Gastrocnemius medialis (tissue), 4 donors: ENCODE data around the gene MCM7. TPM values are rescaled to one million over a fixed set of nuclear protein-coding genes. Genes with fewer than 3 reads are reported as not detected.

Source experiments
- ATAC-seq, 2 donors: fragments of 150-250 bp; one replicate each; pipeline ENCODE4 v1.9.1; 2016
- DNase-seq, 2 donors: peaks; one replicate each; pipeline ENCODE4 v3.0.0-alpha.2; 2019
- H3K27ac ChIP-seq, 4 donors: fragments of 200-600 bp; sonication (generic); 1 replicate in 1 of 4; 2 replicates in 3 of 4; pipeline ENCODE4 v1.5.1; 2016 to 2018; ENCODE audit warnings: mild to moderate bottlenecking in 2 of 4, moderate library complexity in 1 of 4
- H3K27me3 ChIP-seq, 3 donors: fragments of 200-600 bp; sonication (generic) in 2 of 3; 1 replicate in 1 of 3; 2 replicates in 2 of 3; pipeline versions ENCODE4 v1.5.1 to v1.6.0; 2016 to 2019; ENCODE audit warnings: mild to moderate bottlenecking in 1 of 3, moderate library complexity in 1 of 3
- H3K36me3 ChIP-seq, 2 donors: fragments of 200-600 bp; sonication (generic) in 1 of 2; one replicate each; pipeline ENCODE4 v1.5.1; 2017 to 2018
- H3K4me1 ChIP-seq, 2 donors: fragments of 200-600 bp; sonication (generic) in 1 of 2; one replicate each; pipeline ENCODE4 v1.5.1; 2016 to 2017; ENCODE audit warnings: mild to moderate bottlenecking in 2 of 2
- H3K4me3 ChIP-seq, 4 donors: fragments of 200-600 bp; sonication (generic) in 3 of 4; 1 replicate in 1 of 4; 2 replicates in 3 of 4; pipeline ENCODE4 v1.5.1; 2016 to 2019; ENCODE audit warnings: mild to moderate bottlenecking in 2 of 4
- H3K9me3 ChIP-seq, 3 donors: fragments of 200-600 bp; sonication (generic) in 2 of 3; 1 replicate in 1 of 3; 2 replicates in 2 of 3; pipeline ENCODE4 v1.5.1; 2016 to 2019
- CTCF ChIP-seq, 5 experiments: fragments of 450-650 bp in 3 of 5; fragments of 200-600 bp in 2 of 5; sonication (generic) in 2 of 5; IDR thresholded peaks in 4 of 5; conservative IDR thresholded peaks in 1 of 5; 1 replicate in 4 of 5; 2 replicates in 1 of 5; pipeline ENCODE4 v1.5.1; 2016 to 2019; ENCODE audit warnings: antibody characterized with exemption in 5 of 5, mild to moderate bottlenecking in 3 of 5, moderate library complexity in 3 of 5
- POLR2A ChIP-seq, 2 donors: fragments of 450-650 bp; IDR thresholded peaks; one replicate each; pipeline ENCODE4 v1.6.1; 2017; ENCODE audit warnings: antibody characterized with exemption in 2 of 2, mild to moderate bottlenecking in 2 of 2, moderate library complexity in 2 of 2
- in situ Hi-C, 4 donors: fragments of 200-750 bp; cut with MboI; loops; one replicate each; pipeline versions ENCODE4 v1.15.0 to v1.8.0; 2017; ENCODE audit warnings: low sequenced_read_pairs in 4 of 4
- intact Hi-C: fragments of 100-400 bp; cut with DNase I; formaldehyde crosslinking; loops from one replicate; pipeline ENCODE4 v1.15.1; 2023; ENCODE audit warnings: low total_unique reads
- total RNA-seq, 4 donors: library from RNA; depleted of rRNA; stranded (reverse); fragments of >200 nt; gene quantifications; one replicate each; pipeline versions ENCODE4 v1.1.0 to v1.2.3, GENCODE V29; 2016

Gene MCM7
- total RNA-seq, 4 donors from 2014 or later = 23.9 to 45.7 (median 36.1) TPM

GRCh38 chr7:100069991-100070390, 31.2 kb downstream of the MCM7 start:
- no peak for ATAC-seq
- intact Hi-C loops (no loop called here), in situ Hi-C loops (no loop called here)
- no peak for DNase-seq
- H3K36me3 ChIP-seq = peaks cover 19 to 73% of the 10 kb centered on the region in 2 donors
- H3K27ac ChIP-seq = no peak overlapping the region
- H3K27me3 ChIP-seq = no peaks in the 10 kb centered on the region
- no peak overlapping the region for H3K4me3 ChIP-seq
- H3K4me1 ChIP-seq = peaks cover 0 to 4% of the 10 kb centered on the region in 2 donors
- TF ChIP-seq POLR2A (IDR thresholded peaks at IDR 0.05) (no peak), CTCF (IDR thresholded peaks at IDR 0.05 in 4 of 5, conservative IDR thresholded peaks at IDR 0.05 in 1 of 5) (no peak)
- peaks cover 7 to 31% (median 14%) of the 10 kb centered on the region in 3 donors for H3K9me3 ChIP-seq

- H3K27ac ChIP-seq = no peak overlapping the region
- ATAC-seq (no peak), DNase-seq (no peak)
- no peak overlapping the region for H3K4me3 ChIP-seq
- TF ChIP-seq CTCF (IDR thresholded peaks at IDR 0.05 in 4 of 5, conservative IDR thresholded peaks at IDR 0.05 in 1 of 5) (no peak), POLR2A (IDR thresholded peaks at IDR 0.05) (no peak)
- H3K36me3 ChIP-seq = peaks cover 10 to 61% of the 10 kb centered on the region in 2 donors
- in situ Hi-C loops (no loop called here), intact Hi-C loops (no loop called here)
- H3K4me1 ChIP-seq = peaks cover 0 to 4% of the 10 kb centered on the region in 2 donors
- no peaks in the 10 kb centered on the region for H3K27me3 ChIP-seq
- H3K9me3 ChIP-seq = peaks cover 7 to 21% (median 11%) of the 10 kb centered on the region in 3 donors
These were observed 34.2 kb downstream of the MCM7 start for GRCh38 chr7:100066953-100067352.

- Histone ChIP-seq H3K27me3 (no peaks in the 10 kb centered on the region), H3K36me3 (peaks cover under 1 to 61% of the 10 kb centered on the region in 2 donors), H3K4me1 (peaks cover 0 to 4% of the 10 kb centered on the region in 2 donors), H3K4me3 (no peak overlapping the region), H3K9me3 (peaks cover 0 to 8% (median 0%) of the 10 kb centered on the region in 3 donors), H3K27ac (peak overlapping the region in 1 of 4 donors; percentile 44)
- intact Hi-C loops = no loop called here
- TF ChIP-seq POLR2A (IDR thresholded peaks at IDR 0.05) (no peak), CTCF (IDR thresholded peaks at IDR 0.05 in 4 of 5, conservative IDR thresholded peaks at IDR 0.05 in 1 of 5) (no peak)
- DNase-seq (no peak), ATAC-seq (peak; percentile 54 to 63)
- in situ Hi-C loops = no loop called here
These were observed 35.6 kb downstream of the MCM7 start for GRCh38 chr7:100065452-100066186.

GRCh38 chr7:100064162-100064561, 37.0 kb downstream of the MCM7 start:
- DNase-seq (no peak), ATAC-seq (no peak)
- TF ChIP-seq POLR2A (IDR thresholded peaks at IDR 0.05) (no peak), CTCF (IDR thresholded peaks at IDR 0.05 in 4 of 5, conservative IDR thresholded peaks at IDR 0.05 in 1 of 5) (no peak)
- intact Hi-C loops (no loop called here), in situ Hi-C loops (no loop called here)
- Histone ChIP-seq H3K27ac (no peak overlapping the region), H3K4me3 (no peak overlapping the region), H3K4me1 (peaks cover 0 to 4% of the 10 kb centered on the region in 2 donors), H3K27me3 (no peaks in the 10 kb centered on the region), H3K9me3 (no peaks in the 10 kb centered on the region), H3K36me3 (peaks cover 0 to 61% of the 10 kb centered on the region in 2 donors)
